ENCODE results near the gene RHBDF2. TPM values are rescaled to one million over a fixed set of nuclear protein-coding genes. Genes with fewer than 3 reads are reported as not detected.

RHBDF2 gene
- total RNA-seq, 1 donor from 2014 or later = 17.5 TPM

DNA sequence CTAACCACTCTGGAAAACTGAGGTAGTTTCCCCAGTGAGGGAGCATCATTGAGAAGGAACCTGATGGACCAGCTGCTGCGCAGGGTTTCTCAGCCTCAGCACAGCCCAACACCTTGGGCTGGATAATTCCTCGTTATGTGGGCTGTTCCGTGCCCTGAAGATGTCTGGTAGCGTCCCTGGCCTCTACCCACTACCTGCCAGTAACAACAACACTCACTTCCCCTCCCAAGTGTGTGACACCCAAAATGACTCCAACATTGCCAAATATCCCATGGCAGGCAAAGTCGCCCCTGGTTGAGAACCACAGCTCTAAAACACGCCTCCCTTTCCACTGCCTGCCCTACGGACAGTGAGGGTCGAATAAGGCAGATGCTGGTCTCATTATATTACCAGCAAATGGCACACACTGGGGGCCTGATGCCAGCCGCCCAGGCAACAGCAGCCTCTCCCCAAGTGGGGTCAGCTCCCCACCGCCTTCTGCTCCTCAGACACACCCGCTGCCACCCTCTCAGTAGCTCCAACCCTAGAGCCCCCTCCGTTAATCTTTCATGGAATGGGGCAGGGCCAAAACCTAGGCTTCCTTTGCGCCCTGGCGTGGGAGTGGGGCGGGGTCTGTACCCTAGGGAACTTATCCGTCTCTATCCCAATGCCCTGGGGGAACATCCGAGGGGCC lies 1.0 kb downstream of the RHBDF2 start:
- peaks cover 54% of the 10 kb centered on the region for H3K4me1 Mint-ChIP-seq (ENCODE audit: unreplicated experiment)
- H3K4me3 Mint-ChIP-seq (ENCODE audit: unreplicated experiment) = peak overlapping the region; percentile 70
- DNase-seq (ENCODE audit: extremely low spot score, unreplicated experiment) = no peak
- peak overlapping the region; percentile 68 for H3K27ac Mint-ChIP-seq (ENCODE audit: unreplicated experiment)
- H3K27me3 Mint-ChIP-seq (ENCODE audit: unreplicated experiment) = no peaks in the 10 kb centered on the region
- H3K9me3 Mint-ChIP-seq (ENCODE audit: unreplicated experiment) = no peaks in the 10 kb centered on the region
- no peak for TF ChIP-seq CTCF (IDR thresholded peaks at IDR 0.05)
- H3K36me3 Mint-ChIP-seq (ENCODE audit: unreplicated experiment) = no peaks in the 10 kb centered on the region

DNA sequence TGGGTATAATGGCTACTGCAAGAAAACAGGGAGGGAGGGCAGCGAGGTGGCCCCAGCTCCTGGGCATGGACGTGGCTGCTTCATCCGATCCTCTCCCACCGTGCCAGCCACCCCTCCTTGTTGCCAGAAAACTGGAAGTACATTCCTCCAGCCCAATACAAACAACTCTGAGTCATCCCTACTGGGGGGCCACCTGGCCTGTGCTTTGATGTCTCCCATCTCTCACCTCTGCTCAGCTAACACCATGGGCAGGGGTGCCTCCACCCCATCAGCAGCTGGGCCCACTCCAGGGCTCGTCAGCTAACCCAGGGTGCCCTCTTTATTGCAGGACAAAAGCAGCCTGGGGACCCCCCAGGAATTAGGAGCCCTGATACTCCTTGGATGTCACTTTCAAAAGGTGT lies 2.0 kb downstream of the RHBDF2 start:
- no peak for TF ChIP-seq CTCF (IDR thresholded peaks at IDR 0.05)
- Mint-ChIP-seq H3K9me3 (ENCODE audit: unreplicated experiment) (no peaks in the 10 kb centered on the region), H3K27ac (ENCODE audit: unreplicated experiment) (peak overlapping the region; percentile 85), H3K27me3 (ENCODE audit: unreplicated experiment) (no peaks in the 10 kb centered on the region), H3K36me3 (ENCODE audit: unreplicated experiment) (no peaks in the 10 kb centered on the region), H3K4me1 (ENCODE audit: unreplicated experiment) (peaks cover 54% of the 10 kb centered on the region), H3K4me3 (ENCODE audit: unreplicated experiment) (no peak overlapping the region)
- DNase-seq (ENCODE audit: extremely low spot score, unreplicated experiment) = no peak

- Mint-ChIP-seq H3K4me3 (ENCODE audit: unreplicated experiment) (peak overlapping the region; percentile 10), H3K9me3 (ENCODE audit: unreplicated experiment) (no peaks in the 10 kb centered on the region), H3K27me3 (ENCODE audit: unreplicated experiment) (no peaks in the 10 kb centered on the region), H3K4me1 (ENCODE audit: unreplicated experiment) (peaks cover 57% of the 10 kb centered on the region), H3K27ac (ENCODE audit: unreplicated experiment) (peak overlapping the region; percentile 85), H3K36me3 (ENCODE audit: unreplicated experiment) (no peaks in the 10 kb centered on the region)
- DNase-seq (ENCODE audit: extremely low spot score, unreplicated experiment) = no peak
- TF ChIP-seq CTCF (IDR thresholded peaks at IDR 0.05) = no peak
Observed at GRCh38 chr17:76498876-76499251, 2.4 kb downstream of the RHBDF2 start.

DNA sequence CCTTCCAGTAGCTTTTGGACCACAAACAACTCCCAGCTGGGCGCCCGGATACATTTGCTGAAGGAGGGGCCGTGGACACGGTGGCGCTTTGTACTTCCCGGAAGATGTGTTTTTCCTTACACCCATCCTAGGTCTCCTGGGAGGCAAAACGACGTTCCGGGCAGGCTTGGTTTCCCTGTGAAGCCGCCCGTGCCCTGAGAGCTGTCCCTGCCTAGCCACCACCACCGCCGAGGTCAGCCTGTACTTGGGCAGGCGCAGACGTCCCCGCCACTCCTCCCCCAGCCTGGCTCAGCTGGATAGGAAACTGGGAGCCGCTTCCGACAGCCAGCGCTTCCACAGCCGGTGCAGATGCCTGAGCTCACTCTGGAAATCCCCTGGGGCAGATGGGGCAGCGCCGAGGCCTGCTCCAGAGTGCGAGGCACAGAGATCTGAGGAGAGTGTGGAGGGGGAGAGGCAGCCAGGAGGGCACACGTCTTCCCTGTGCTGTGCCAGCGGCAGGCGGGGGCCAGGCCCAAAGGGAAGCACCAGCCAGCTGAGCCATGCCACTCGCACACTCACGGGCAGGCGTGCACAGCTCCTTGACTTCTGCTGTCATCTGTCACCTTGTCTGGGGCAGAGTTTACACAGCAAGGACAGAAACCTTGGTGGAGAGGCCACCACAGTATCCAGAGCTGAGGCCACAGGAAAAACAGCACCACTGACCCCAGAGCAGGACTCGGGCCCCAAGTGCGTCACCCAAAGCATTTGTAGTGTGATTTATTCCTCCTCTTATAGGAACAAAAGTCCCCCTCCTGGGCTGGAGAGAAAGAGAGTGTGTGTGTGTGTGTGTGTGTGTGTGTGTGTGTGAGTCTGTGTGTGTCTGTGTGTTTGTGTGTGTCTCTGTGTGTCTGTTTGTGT lies 3.0 kb downstream of the RHBDF2 start:
- Mint-ChIP-seq H3K4me3 (ENCODE audit: unreplicated experiment) (peak overlapping the region; percentile 41), H3K4me1 (ENCODE audit: unreplicated experiment) (peaks cover 63% of the 10 kb centered on the region), H3K36me3 (ENCODE audit: unreplicated experiment) (no peaks in the 10 kb centered on the region), H3K9me3 (ENCODE audit: unreplicated experiment) (no peaks in the 10 kb centered on the region), H3K27me3 (ENCODE audit: unreplicated experiment) (no peaks in the 10 kb centered on the region), H3K27ac (ENCODE audit: unreplicated experiment) (peak overlapping the region; percentile 85)
- DNase-seq (ENCODE audit: extremely low spot score, unreplicated experiment) = peak; percentile 93
- TF ChIP-seq CTCF (IDR thresholded peaks at IDR 0.05) = no peak

- H3K4me1 Mint-ChIP-seq (ENCODE audit: unreplicated experiment) = peaks cover 69% of the 10 kb centered on the region
- H3K9me3 Mint-ChIP-seq (ENCODE audit: unreplicated experiment) = no peaks in the 10 kb centered on the region
- H3K27me3 Mint-ChIP-seq (ENCODE audit: unreplicated experiment) = no peaks in the 10 kb centered on the region
- TF ChIP-seq CTCF (IDR thresholded peaks at IDR 0.05) = no peak
- H3K27ac Mint-ChIP-seq (ENCODE audit: unreplicated experiment) = peak overlapping the region; percentile 85
- peak overlapping the region; percentile 41 for H3K4me3 Mint-ChIP-seq (ENCODE audit: unreplicated experiment)
- no peak for DNase-seq (ENCODE audit: extremely low spot score, unreplicated experiment)
- no peaks in the 10 kb centered on the region for H3K36me3 Mint-ChIP-seq (ENCODE audit: unreplicated experiment)
Observed at GRCh38 chr17:76497699-76497978, 3.6 kb downstream of the RHBDF2 start.
